Amniotic stem cell (primary cell): Measurements from ENCODE around the gene MRPL43.

Source experiments
- DNase-seq: peaks from one replicate; lab custom pipeline; 2025; lab: John Stamatoyannopoulos, UW

MRPL43 gene

GRCh38 chr10:100966887-100967286, 20.4 kb downstream of the MRPL43 start:
- no peak for DNase-seq

GRCh38 chr10:100965820-100966219, 21.5 kb downstream of the MRPL43 start:
- no peak for DNase-seq

GRCh38 chr10:100963826-100964225, 23.5 kb downstream of the MRPL43 start:
- DNase-seq = no peak

- DNase-seq = no peak
Observed at GRCh38 chr10:100962351-100963080, 24.8 kb downstream of the MRPL43 start.

GRCh38 chr10:100960251-100960650, 27.0 kb downstream of the MRPL43 start:
- no peak for DNase-seq

- no peak for DNase-seq
Observed at GRCh38 chr10:100948916-100949315, 38.4 kb downstream of the MRPL43 start.

GRCh38 chr10:100945754-100946153, 41.5 kb downstream of the MRPL43 start:
- no peak for DNase-seq

- no peak for DNase-seq
Observed at GRCh38 chr10:100943508-100943907, 43.8 kb downstream of the MRPL43 start.

- no peak for DNase-seq
Observed at GRCh38 chr10:100942229-100942628, 45.1 kb downstream of the MRPL43 start.

GRCh38 chr10:100939763-100940344, 47.4 kb downstream of the MRPL43 start:
- DNase-seq = no peak
